DMS79 (cell line): ENCODE results near the gene RGPD8.
"Not testable (repeated sequence)": the region's sequence is repeated elsewhere in the genome, so short reads cannot be mapped to it uniquely, and the experiment has no call there.

ENCODE experiments used
- DNase-seq: peaks from one replicate; lab custom pipeline; 2025; lab: John Stamatoyannopoulos, UW

RGPD8 gene

GRCh38 chr2:112433480-112433879 lies at the start of gene RGPD8:
TSS of gene RGPD8 (minus strand) at chr2:112433645. CDS start at chr2:112433453, 192 bp downstream.
- not testable (repeated sequence) for DNase-seq

- DNase-seq: peak; percentile 46
These were observed 49.6 kb upstream of the RGPD8 start for GRCh38 chr2:112483042-112483473.

GRCh38 chr2:112482309-112483041 lies 49.0 kb upstream of the RGPD8 start:
- DNase-seq: no peak

- peak; percentile 25 for DNase-seq
These were observed 48.2 kb upstream of the RGPD8 start, which contains the start of gene TTL for GRCh38 chr2:112481528-112482233. TSS of gene TTL (plus strand) at chr2:112482156. CDS start at chr2:112482345, 189 bp downstream.

- DNase-seq: peak; percentile 69
These were observed 47.6 kb upstream of the RGPD8 start for GRCh38 chr2:112481050-112481527.

- DNase-seq: no peak
These were observed 47.1 kb upstream of the RGPD8 start for GRCh38 chr2:112480530-112481049.

GRCh38 chr2:112476434-112476833 lies 43.0 kb upstream of the RGPD8 start:
- no peak for DNase-seq

GRCh38 chr2:112474844-112475486 lies 41.5 kb upstream of the RGPD8 start:
- no peak for DNase-seq

- DNase-seq: no peak
These were observed 39.3 kb upstream of the RGPD8 start for GRCh38 chr2:112472547-112473263.

GRCh38 chr2:112465382-112465781 lies 31.9 kb upstream of the RGPD8 start:
- DNase-seq: no peak

GRCh38 chr2:112463256-112463655 lies 29.8 kb upstream of the RGPD8 start:
- DNase-seq: no peak

- no peak for DNase-seq
These were observed 28.7 kb upstream of the RGPD8 start for GRCh38 chr2:112462178-112462577.

GRCh38 chr2:112459372-112459771 lies 25.9 kb upstream of the RGPD8 start:
- no peak for DNase-seq

GRCh38 chr2:112454586-112454985 lies 21.1 kb upstream of the RGPD8 start:
- DNase-seq: no peak

GRCh38 chr2:112451317-112451716 lies 17.9 kb upstream of the RGPD8 start:
- DNase-seq: no peak

GRCh38 chr2:112449854-112450253 lies 16.4 kb upstream of the RGPD8 start:
- DNase-seq: no peak

GRCh38 chr2:112444256-112444655 lies 10.8 kb upstream of the RGPD8 start:
- not testable (repeated sequence) for DNase-seq

GRCh38 chr2:112438603-112439261 lies 5.3 kb upstream of the RGPD8 start:
- DNase-seq: not testable (repeated sequence)

GRCh38 chr2:112437405-112437831 lies 4.0 kb upstream of the RGPD8 start:
- DNase-seq: not testable (repeated sequence)

- DNase-seq: not testable (repeated sequence)
These were observed 3.5 kb upstream of the RGPD8 start for GRCh38 chr2:112436993-112437392.
